ENCODE data around the gene RASL10A. TPM values are rescaled to one million over a fixed set of nuclear protein-coding genes. Genes with fewer than 3 reads are reported as not detected.

The RASL10A gene
- total RNA-seq, 2 experiments from 2014 or later, result 2.7 to 23.7 TPM

GRCh38 chr22:29313576-29314466 is 1.7 kb downstream of the RASL10A start:
- no peaks in the 10 kb centered on the region for H3K9me2 ChIP-seq (ENCODE audit: insufficient read depth, low read length)
- H3K36me3 ChIP-seq (ENCODE audit: insufficient read depth, low read length), result peaks cover 23% of the 10 kb centered on the region
- POLR2A ChIA-PET, result interaction anchor here (0.6 kb wide), 1 partner anchor 816 kb away, joined by 5 read pairs; no protein-coding TSS in a partner anchor
- intact Hi-C loops (cut with micrococcal nuclease; ENCODE audit: unreplicated experiment), result no loop called here
- no peak overlapping the region for H2AFZ ChIP-seq (ENCODE audit: low read length)
- H3K9me3 ChIP-seq (ENCODE audit: low read length), result no peaks in the 10 kb centered on the region
- no TSS peak for BruUV-seq (replicated peaks)
- TF ChIP-seq, protein P1, sequence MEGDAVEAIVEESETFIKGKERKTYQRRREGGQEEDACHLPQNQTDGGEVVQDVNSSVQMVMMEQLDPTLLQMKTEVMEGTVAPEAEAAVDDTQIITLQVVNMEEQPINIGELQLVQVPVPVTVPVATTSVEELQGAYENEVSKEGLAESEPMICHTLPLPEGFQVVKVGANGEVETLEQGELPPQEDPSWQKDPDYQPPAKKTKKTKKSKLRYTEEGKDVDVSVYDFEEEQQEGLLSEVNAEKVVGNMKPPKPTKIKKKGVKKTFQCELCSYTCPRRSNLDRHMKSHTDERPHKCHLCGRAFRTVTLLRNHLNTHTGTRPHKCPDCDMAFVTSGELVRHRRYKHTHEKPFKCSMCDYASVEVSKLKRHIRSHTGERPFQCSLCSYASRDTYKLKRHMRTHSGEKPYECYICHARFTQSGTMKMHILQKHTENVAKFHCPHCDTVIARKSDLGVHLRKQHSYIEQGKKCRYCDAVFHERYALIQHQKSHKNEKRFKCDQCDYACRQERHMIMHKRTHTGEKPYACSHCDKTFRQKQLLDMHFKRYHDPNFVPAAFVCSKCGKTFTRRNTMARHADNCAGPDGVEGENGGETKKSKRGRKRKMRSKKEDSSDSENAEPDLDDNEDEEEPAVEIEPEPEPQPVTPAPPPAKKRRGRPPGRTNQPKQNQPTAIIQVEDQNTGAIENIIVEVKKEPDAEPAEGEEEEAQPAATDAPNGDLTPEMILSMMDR (conservative IDR thresholded peaks at IDR 0.05; ENCODE audit: low read length), result no peak
- TF ChIP-seq EZH2phosphoT487 (IDR thresholded peaks at IDR 0.05; ENCODE audit: borderline replicate concordance, low read depth, low read length), result no peak
- no peak overlapping the region for H3K4me3 ChIP-seq (ENCODE audit: low read depth, low read length, poor library complexity, severe bottlenecking)
- H3K79me2 ChIP-seq (ENCODE audit: insufficient read depth, low read depth, low read length), result no peaks in the 10 kb centered on the region
- no peaks in the 10 kb centered on the region for H4K20me1 ChIP-seq (ENCODE audit: insufficient read depth, low read length)
- no peaks in the 10 kb centered on the region for H3K4me1 ChIP-seq (ENCODE audit: insufficient read depth, low read length, poor library complexity, severe bottlenecking)
- CTCF ChIA-PET (ENCODE audit: unreplicated experiment), result no interaction called here
- no peak overlapping the region for H3K4me2 ChIP-seq (ENCODE audit: low read length)
- no peak for DNase-seq (ENCODE audit: low spot score)
- H3K27ac ChIP-seq (ENCODE audit: low read depth, low read length, poor library complexity, severe bottlenecking), result no peak overlapping the region

DNA sequence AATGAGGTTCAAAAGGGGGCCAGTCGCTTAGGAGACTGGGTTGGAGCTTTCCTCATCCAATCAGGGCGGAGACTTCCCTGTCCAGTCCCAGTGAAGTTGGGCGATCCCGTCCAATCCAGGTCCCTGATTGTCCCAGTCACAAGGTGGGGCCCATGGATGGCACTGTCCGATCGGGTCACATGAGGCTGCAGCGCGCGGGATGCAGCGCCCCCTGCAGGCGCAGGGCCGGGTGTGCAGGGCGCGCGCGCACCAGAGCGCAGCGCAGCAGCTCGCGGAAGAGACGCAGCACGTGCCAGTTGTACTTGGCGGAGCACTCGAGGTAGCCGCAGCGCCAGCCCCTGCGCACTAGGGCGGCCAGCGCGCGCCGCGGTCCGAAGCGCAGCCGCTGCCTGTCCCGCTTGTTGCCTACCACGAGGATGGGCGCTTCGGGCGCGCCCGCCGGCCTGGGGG is 2.3 kb downstream of the RASL10A start:
- H3K27ac ChIP-seq (ENCODE audit: low read depth, low read length, poor library complexity, severe bottlenecking), result no peak overlapping the region
- H3K9me2 ChIP-seq (ENCODE audit: insufficient read depth, low read length), result no peaks in the 10 kb centered on the region
- H3K9me3 ChIP-seq (ENCODE audit: low read length), result no peaks in the 10 kb centered on the region
- H4K20me1 ChIP-seq (ENCODE audit: insufficient read depth, low read length), result no peaks in the 10 kb centered on the region
- H2AFZ ChIP-seq (ENCODE audit: low read length), result no peak overlapping the region
- no peak for TF ChIP-seq EZH2phosphoT487 (IDR thresholded peaks at IDR 0.05; ENCODE audit: borderline replicate concordance, low read depth, low read length)
- TF ChIP-seq, protein P1 (conservative IDR thresholded peaks at IDR 0.05; ENCODE audit: low read length), result peak; percentile 72
- DNase-seq (ENCODE audit: low spot score), result no peak
- H3K4me1 ChIP-seq (ENCODE audit: insufficient read depth, low read length, poor library complexity, severe bottlenecking), result no peaks in the 10 kb centered on the region
- peaks cover 17% of the 10 kb centered on the region for H3K36me3 ChIP-seq (ENCODE audit: insufficient read depth, low read length)
- ChIA-PET CTCF (ENCODE audit: unreplicated experiment) (no interaction called here), POLR2A (no interaction called here)
- no peak overlapping the region for H3K4me2 ChIP-seq (ENCODE audit: low read length)
- BruUV-seq (replicated peaks), result no TSS peak
- H3K79me2 ChIP-seq (ENCODE audit: insufficient read depth, low read depth, low read length), result no peaks in the 10 kb centered on the region
- H3K4me3 ChIP-seq (ENCODE audit: low read depth, low read length, poor library complexity, severe bottlenecking), result no peak overlapping the region
- intact Hi-C loops (cut with micrococcal nuclease; ENCODE audit: unreplicated experiment), result no loop called here
